ENCODE data around the gene TBKBP1.

DNA sequence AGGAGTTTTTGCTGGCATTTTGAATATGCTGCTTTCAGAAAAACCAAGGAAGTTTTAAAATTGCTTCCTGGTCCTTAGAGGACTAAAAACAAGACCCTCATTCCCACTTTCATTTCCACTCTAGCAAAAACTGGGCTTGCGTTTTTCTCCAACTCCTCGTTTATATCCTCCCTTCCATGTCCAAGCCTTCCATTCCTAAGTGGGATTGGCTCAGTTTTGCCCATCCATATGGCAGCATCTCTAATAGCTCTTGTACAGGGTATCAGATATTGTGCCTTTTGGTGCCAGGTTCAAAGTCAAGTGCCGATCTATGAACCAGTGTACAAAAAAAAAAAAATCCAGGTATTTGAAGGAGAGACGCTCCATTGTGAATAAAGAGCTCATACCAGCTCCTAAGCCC, 9.9 kb upstream of the TBKBP1 start:
- TF ChIP-seq RFX5 (IDR thresholded peaks at IDR 0.05) = no peak
- TF ChIP-seq RAD21 (conservative IDR thresholded peaks at IDR 0.05 in 1 of 2, IDR thresholded peaks at IDR 0.05 in 1 of 2) = no peak
- no peak for TF ChIP-seq KDM1A (IDR thresholded peaks at IDR 0.05; ENCODE audit: low read depth)
- no peak for TF ChIP-seq FOXS1 (CRISPR knock-in tag; IDR thresholded peaks at IDR 0.05)
- TF ChIP-seq POLR2A (IDR thresholded peaks at IDR 0.05; ENCODE audit: low read length) = no peak

Measured in A549 (cell line).